ENCODE measurements around the gene NCKAP5. TPM values are rescaled to one million over a fixed set of nuclear protein-coding genes. Genes with fewer than 3 reads are reported as not detected.

Gene NCKAP5
- total and polyA plus RNA-seq, 2 of the 13 experiments (the other 11 are each of a cell fraction or from before 2014, with no cell fraction given): 0.01 TPM; not detected in 1

DNA sequence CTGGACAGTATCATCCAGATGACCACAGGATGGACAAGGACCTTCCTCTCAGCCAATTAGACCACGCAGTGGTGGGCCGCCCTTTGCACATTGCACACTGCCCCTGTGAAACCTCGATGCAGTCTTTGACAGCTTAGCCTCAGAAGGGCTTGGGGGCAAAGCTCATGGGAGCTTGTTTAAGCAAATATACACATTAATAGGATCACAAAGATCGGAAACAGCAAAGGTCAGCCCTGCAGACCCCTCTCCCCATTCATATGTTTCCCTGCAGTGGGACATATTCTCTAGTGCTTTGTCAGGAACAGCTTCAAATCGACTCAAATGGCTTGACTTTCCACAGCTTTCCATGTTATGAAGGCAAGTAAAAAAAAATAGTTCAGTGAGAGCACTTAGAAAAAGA is 708.7 kb downstream of the NCKAP5 start (continued):
- TF ChIP-seq, protein P1, sequence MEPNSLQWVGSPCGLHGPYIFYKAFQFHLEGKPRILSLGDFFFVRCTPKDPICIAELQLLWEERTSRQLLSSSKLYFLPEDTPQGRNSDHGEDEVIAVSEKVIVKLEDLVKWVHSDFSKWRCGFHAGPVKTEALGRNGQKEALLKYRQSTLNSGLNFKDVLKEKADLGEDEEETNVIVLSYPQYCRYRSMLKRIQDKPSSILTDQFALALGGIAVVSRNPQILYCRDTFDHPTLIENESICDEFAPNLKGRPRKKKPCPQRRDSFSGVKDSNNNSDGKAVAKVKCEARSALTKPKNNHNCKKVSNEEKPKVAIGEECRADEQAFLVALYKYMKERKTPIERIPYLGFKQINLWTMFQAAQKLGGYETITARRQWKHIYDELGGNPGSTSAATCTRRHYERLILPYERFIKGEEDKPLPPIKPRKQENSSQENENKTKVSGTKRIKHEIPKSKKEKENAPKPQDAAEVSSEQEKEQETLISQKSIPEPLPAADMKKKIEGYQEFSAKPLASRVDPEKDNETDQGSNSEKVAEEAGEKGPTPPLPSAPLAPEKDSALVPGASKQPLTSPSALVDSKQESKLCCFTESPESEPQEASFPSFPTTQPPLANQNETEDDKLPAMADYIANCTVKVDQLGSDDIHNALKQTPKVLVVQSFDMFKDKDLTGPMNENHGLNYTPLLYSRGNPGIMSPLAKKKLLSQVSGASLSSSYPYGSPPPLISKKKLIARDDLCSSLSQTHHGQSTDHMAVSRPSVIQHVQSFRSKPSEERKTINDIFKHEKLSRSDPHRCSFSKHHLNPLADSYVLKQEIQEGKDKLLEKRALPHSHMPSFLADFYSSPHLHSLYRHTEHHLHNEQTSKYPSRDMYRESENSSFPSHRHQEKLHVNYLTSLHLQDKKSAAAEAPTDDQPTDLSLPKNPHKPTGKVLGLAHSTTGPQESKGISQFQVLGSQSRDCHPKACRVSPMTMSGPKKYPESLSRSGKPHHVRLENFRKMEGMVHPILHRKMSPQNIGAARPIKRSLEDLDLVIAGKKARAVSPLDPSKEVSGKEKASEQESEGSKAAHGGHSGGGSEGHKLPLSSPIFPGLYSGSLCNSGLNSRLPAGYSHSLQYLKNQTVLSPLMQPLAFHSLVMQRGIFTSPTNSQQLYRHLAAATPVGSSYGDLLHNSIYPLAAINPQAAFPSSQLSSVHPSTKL (CRISPR knock-in tag; IDR thresholded peaks at IDR 0.05): peak; percentile 21; the same call in 1 of the 2 replicates
- TF ChIP-seq, protein P2, sequence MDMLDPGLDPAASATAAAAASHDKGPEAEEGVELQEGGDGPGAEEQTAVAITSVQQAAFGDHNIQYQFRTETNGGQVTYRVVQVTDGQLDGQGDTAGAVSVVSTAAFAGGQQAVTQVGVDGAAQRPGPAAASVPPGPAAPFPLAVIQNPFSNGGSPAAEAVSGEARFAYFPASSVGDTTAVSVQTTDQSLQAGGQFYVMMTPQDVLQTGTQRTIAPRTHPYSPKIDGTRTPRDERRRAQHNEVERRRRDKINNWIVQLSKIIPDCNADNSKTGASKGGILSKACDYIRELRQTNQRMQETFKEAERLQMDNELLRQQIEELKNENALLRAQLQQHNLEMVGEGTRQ (IDR thresholded peaks at IDR 0.05; ENCODE audit: low read depth, low read length): no peak
- TF ChIP-seq, protein P2 (CRISPR knock-in tag; IDR thresholded peaks at IDR 0.05; ENCODE audit: borderline replicate concordance): no peak
- no peak for TF ChIP-seq ZNF75D (CRISPR knock-in tag; IDR thresholded peaks at IDR 0.05; ENCODE audit: borderline replicate concordance)
- TF ChIP-seq, protein P3, sequence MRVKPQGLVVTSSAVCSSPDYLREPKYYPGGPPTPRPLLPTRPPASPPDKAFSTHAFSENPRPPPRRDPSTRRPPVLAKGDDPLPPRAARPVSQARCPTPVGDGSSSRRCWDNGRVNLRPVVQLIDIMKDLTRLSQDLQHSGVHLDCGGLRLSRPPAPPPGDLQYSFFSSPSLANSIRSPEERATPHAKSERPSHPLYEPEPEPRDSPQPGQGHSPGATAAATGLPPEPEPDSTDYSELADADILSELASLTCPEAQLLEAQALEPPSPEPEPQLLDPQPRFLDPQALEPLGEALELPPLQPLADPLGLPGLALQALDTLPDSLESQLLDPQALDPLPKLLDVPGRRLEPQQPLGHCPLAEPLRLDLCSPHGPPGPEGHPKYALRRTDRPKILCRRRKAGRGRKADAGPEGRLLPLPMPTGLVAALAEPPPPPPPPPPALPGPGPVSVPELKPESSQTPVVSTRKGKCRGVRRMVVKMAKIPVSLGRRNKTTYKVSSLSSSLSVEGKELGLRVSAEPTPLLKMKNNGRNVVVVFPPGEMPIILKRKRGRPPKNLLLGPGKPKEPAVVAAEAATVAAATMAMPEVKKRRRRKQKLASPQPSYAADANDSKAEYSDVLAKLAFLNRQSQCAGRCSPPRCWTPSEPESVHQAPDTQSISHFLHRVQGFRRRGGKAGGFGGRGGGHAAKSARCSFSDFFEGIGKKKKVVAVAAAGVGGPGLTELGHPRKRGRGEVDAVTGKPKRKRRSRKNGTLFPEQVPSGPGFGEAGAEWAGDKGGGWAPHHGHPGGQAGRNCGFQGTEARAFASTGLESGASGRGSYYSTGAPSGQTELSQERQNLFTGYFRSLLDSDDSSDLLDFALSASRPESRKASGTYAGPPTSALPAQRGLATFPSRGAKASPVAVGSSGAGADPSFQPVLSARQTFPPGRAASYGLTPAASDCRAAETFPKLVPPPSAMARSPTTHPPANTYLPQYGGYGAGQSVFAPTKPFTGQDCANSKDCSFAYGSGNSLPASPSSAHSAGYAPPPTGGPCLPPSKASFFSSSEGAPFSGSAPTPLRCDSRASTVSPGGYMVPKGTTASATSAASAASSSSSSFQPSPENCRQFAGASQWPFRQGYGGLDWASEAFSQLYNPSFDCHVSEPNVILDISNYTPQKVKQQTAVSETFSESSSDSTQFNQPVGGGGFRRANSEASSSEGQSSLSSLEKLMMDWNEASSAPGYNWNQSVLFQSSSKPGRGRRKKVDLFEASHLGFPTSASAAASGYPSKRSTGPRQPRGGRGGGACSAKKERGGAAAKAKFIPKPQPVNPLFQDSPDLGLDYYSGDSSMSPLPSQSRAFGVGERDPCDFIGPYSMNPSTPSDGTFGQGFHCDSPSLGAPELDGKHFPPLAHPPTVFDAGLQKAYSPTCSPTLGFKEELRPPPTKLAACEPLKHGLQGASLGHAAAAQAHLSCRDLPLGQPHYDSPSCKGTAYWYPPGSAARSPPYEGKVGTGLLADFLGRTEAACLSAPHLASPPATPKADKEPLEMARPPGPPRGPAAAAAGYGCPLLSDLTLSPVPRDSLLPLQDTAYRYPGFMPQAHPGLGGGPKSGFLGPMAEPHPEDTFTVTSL (CRISPR knock-in tag; IDR thresholded peaks at IDR 0.05; ENCODE audit: borderline replicate concordance): peak; percentile 84
- TF ChIP-seq, protein P4, sequence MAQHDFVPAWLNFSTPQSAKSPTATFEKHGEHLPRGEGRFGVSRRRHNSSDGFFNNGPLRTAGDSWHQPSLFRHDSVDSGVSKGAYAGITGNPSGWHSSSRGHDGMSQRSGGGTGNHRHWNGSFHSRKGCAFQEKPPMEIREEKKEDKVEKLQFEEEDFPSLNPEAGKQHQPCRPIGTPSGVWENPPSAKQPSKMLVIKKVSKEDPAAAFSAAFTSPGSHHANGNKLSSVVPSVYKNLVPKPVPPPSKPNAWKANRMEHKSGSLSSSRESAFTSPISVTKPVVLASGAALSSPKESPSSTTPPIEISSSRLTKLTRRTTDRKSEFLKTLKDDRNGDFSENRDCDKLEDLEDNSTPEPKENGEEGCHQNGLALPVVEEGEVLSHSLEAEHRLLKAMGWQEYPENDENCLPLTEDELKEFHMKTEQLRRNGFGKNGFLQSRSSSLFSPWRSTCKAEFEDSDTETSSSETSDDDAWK (CRISPR knock-in tag; IDR thresholded peaks at IDR 0.05): no peak
- TF ChIP-seq BCL6 (CRISPR knock-in tag; IDR thresholded peaks at IDR 0.05): 0 out of 2 replicates have a peak, but pooled peaks have one; percentile 19
- TF ChIP-seq MIXL1 (CRISPR knock-in tag; IDR thresholded peaks at IDR 0.05): peak; percentile 89
- no peak for TF ChIP-seq ZKSCAN8 (CRISPR knock-in tag; IDR thresholded peaks at IDR 0.05; ENCODE audit: borderline replicate concordance)
- peak; percentile 76 for TF ChIP-seq NCOR1 (IDR thresholded peaks at IDR 0.05; ENCODE audit: borderline replicate concordance, low read length)
- peak; percentile 35; the same call in 1 of the 2 replicates for TF ChIP-seq NFYB (CRISPR knock-in tag; IDR thresholded peaks at IDR 0.05)
- TF ChIP-seq ZNF709 (CRISPR knock-in tag; IDR thresholded peaks at IDR 0.05): peak; percentile 92; the same call in 1 of the 2 replicates
- no peak for TF ChIP-seq SIN3A (IDR thresholded peaks at IDR 0.05; ENCODE audit: borderline replicate concordance, low read depth, low read length)
- TF ChIP-seq EP300 (IDR thresholded peaks at IDR 0.05; ENCODE audit: low read depth in 2 of 2, low read length in 2 of 2): peak in 1 of 2 experiments; percentile 33; a peak in 1 of 4 replicates
- TF ChIP-seq EP300 (CRISPR knock-in tag; IDR thresholded peaks at IDR 0.05; ENCODE audit: borderline replicate concordance): no peak

Data from HepG2 (cell line).